Measurements from ENCODE around the gene OSBPL9. TPM values are rescaled to one million over a fixed set of nuclear protein-coding genes. Genes with fewer than 3 reads are reported as not detected.
A peak's percentile ranks its signal among the peaks of the same experiment; 100 is the strongest.
"Not testable (repeated sequence)": the region's sequence is repeated elsewhere in the genome, so short reads cannot be mapped to it uniquely, and the experiment has no call there.

Gene OSBPL9
- total and polyA plus RNA-seq, 4 experiments from 2014 or later, result 45.1 to 47.8 (median 46.1) TPM

DNA sequence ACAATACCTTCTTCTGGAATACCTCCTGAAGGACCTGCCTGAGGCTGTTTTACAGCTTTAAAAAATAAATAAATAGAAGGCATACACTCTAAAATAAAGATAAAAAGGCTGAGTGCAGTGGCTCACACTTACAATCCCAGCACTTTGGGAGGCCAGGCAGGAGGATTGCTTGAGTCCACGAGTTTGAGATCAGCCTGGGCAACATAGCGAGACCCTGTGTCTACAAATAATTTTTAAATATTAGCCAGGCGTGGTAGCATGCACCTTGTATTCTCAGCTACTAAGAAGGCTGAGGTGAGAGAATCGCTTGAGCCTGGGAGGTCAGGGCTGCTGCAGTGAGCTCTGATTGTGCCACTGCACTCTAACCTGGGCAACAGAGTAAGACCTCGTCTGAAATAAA, 75.0 kb downstream of the OSBPL9 start:
- no peaks in the 10 kb centered on the region for H3K9me3 ChIP-seq (ENCODE audit: control insufficient read depth in 1 of 2, low read length in 2 of 2)
- H3K36me3 ChIP-seq (ENCODE audit: insufficient read depth, low read length), result no peaks in the 10 kb centered on the region
- no peaks in the 10 kb centered on the region for H3K4me1 ChIP-seq (ENCODE audit: insufficient read depth, low read length)
- no peak overlapping the region for H3K27ac ChIP-seq (ENCODE audit: low read depth, low read length)
- H3K27me3 Mint-ChIP-seq, result no peaks in the 10 kb centered on the region
- no peak overlapping the region for H3K4me3 ChIP-seq (ENCODE audit: low read length in 2 of 2)
- no peaks in the 10 kb centered on the region for H3K9me3 Mint-ChIP-seq
- DNase-seq, result no peak
- H3K4me1 Mint-ChIP-seq, result peaks cover 4 to 15% (median 6%) of the 10 kb centered on the region in 4 donors
- no peak overlapping the region for H3K4me3 Mint-ChIP-seq
- no peaks in the 10 kb centered on the region for H3K36me3 Mint-ChIP-seq
- ChIA-PET CTCF (ENCODE audit: partially characterized antibody) (no interaction called here), POLR2A (ENCODE audit: partially characterized antibody) (no interaction called here)
- no peak overlapping the region for H3K27ac Mint-ChIP-seq
- H3K27me3 ChIP-seq (ENCODE audit: insufficient read depth, low read length), result no peaks in the 10 kb centered on the region
- intact Hi-C loops (cut with micrococcal nuclease), result no loop called here

- peaks cover 0 to 11% (median 4%) of the 10 kb centered on the region in 4 donors for H3K4me1 Mint-ChIP-seq
- DNase-seq, result no peak
- POLR2A ChIA-PET (ENCODE audit: partially characterized antibody), result no interaction called here
- Histone ChIP-seq H3K27ac (ENCODE audit: low read depth, low read length) (no peak overlapping the region), H3K4me3 (ENCODE audit: low read length in 2 of 2) (no peak overlapping the region), H3K9me3 (ENCODE audit: control insufficient read depth in 1 of 2, low read length in 2 of 2) (no peaks in the 10 kb centered on the region), H3K36me3 (ENCODE audit: insufficient read depth, low read length) (no peaks in the 10 kb centered on the region), H3K4me1 (ENCODE audit: insufficient read depth, low read length) (no peaks in the 10 kb centered on the region), H3K27me3 (ENCODE audit: insufficient read depth, low read length) (no peaks in the 10 kb centered on the region)
- no peak overlapping the region for H3K4me3 Mint-ChIP-seq
- no peaks in the 10 kb centered on the region for H3K27me3 Mint-ChIP-seq
- intact Hi-C loops (cut with micrococcal nuclease), result no loop called here
- H3K36me3 Mint-ChIP-seq, result no peaks in the 10 kb centered on the region
- CTCF ChIA-PET (ENCODE audit: partially characterized antibody), result no interaction called here
- H3K9me3 Mint-ChIP-seq, result no peaks in the 10 kb centered on the region
- H3K27ac Mint-ChIP-seq, result no peak overlapping the region
Observed at GRCh38 chr1:51693419-51694155, 76.7 kb downstream of the OSBPL9 start.

GRCh38 chr1:51697166-51697565, 80.3 kb downstream of the OSBPL9 start:
- H3K27ac Mint-ChIP-seq, result no peak overlapping the region
- no peaks in the 10 kb centered on the region for H3K36me3 ChIP-seq (ENCODE audit: insufficient read depth, low read length)

GRCh38 chr1:51699391-51699790, 82.5 kb downstream of the OSBPL9 start:
- CTCF ChIA-PET (ENCODE audit: partially characterized antibody), result interaction anchor here (0.9 kb wide), 1 partner anchor 68 kb away, joined by 3 read pairs; no protein-coding TSS in a partner anchor
- no peak overlapping the region for H3K4me3 ChIP-seq (ENCODE audit: low read length in 2 of 2)
- POLR2A ChIA-PET (ENCODE audit: partially characterized antibody), result no interaction called here
- H3K27me3 Mint-ChIP-seq, result no peaks in the 10 kb centered on the region
- H3K4me1 Mint-ChIP-seq, result peaks cover 4 to 7% (median 5%) of the 10 kb centered on the region in 4 donors
- H3K4me1 ChIP-seq (ENCODE audit: insufficient read depth, low read length), result no peaks in the 10 kb centered on the region
- H3K9me3 ChIP-seq (ENCODE audit: control insufficient read depth in 1 of 2, low read length in 2 of 2), result no peaks in the 10 kb centered on the region
- no peak for DNase-seq
- peak overlapping the region in 2 of 7 donors; percentile 0 to 9 for H3K27ac Mint-ChIP-seq
- H3K36me3 ChIP-seq (ENCODE audit: insufficient read depth, low read length), result no peaks in the 10 kb centered on the region
- H3K27me3 ChIP-seq (ENCODE audit: insufficient read depth, low read length), result no peaks in the 10 kb centered on the region
- no peak overlapping the region for H3K4me3 Mint-ChIP-seq
- peaks cover 0 to 5% (median 0%) of the 10 kb centered on the region in 8 donors for H3K9me3 Mint-ChIP-seq
- peaks cover 0 to 6% of the 10 kb centered on the region in 2 donors for H3K36me3 Mint-ChIP-seq
- intact Hi-C loops (cut with micrococcal nuclease), result no loop called here
- H3K27ac ChIP-seq (ENCODE audit: low read depth, low read length), result no peak overlapping the region

More at GRCh38 chr1:51697166-51697565, 80.3 kb downstream of the OSBPL9 start:
- no peaks in the 10 kb centered on the region for H3K27me3 Mint-ChIP-seq
- Histone ChIP-seq H3K4me3 (ENCODE audit: low read length in 2 of 2) (no peak overlapping the region), H3K27me3 (ENCODE audit: insufficient read depth, low read length) (no peaks in the 10 kb centered on the region), H3K4me1 (ENCODE audit: insufficient read depth, low read length) (no peaks in the 10 kb centered on the region), H3K27ac (ENCODE audit: low read depth, low read length) (no peak overlapping the region), H3K9me3 (ENCODE audit: control insufficient read depth in 1 of 2, low read length in 2 of 2) (no peaks in the 10 kb centered on the region)
- peaks cover 0 to 4% (median 0%) of the 10 kb centered on the region in 8 donors for H3K9me3 Mint-ChIP-seq
- ChIA-PET POLR2A (ENCODE audit: partially characterized antibody) (no interaction called here), CTCF (ENCODE audit: partially characterized antibody) (interaction anchor here (2.3 kb wide), 1 partner anchor 72 kb away, joined by 6 read pairs; no protein-coding TSS in a partner anchor)
- intact Hi-C loops (cut with micrococcal nuclease), result no loop called here
- no peak overlapping the region for H3K4me3 Mint-ChIP-seq
- H3K4me1 Mint-ChIP-seq, result peaks cover 4 to 7% (median 5%) of the 10 kb centered on the region in 4 donors
- H3K36me3 Mint-ChIP-seq, result peaks cover 0 to 6% of the 10 kb centered on the region in 2 donors
- DNase-seq, result no peak

DNA sequence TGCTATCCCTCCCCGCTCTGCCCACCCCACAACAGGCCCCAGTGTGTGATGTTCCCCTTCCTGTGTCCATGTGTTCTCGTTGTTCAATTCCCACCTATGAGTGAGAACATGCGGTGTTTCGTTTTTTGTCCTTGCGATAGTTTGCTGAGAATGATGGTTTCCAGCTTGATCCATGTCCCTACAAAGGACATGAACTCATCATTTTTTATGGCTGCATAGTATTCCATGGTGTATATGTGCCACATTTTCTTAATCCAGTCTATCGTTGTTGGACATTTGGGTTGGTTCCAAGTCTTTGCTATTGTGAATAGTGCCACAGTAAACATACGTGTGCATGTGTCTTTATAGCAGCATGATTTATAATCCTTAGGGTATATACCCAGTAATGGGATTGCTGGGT, 84.9 kb downstream of the OSBPL9 start:
- H3K9me3 Mint-ChIP-seq; POLR2A ChIA-PET (ENCODE audit: partially characterized antibody): not testable (repeated sequence)

DNA sequence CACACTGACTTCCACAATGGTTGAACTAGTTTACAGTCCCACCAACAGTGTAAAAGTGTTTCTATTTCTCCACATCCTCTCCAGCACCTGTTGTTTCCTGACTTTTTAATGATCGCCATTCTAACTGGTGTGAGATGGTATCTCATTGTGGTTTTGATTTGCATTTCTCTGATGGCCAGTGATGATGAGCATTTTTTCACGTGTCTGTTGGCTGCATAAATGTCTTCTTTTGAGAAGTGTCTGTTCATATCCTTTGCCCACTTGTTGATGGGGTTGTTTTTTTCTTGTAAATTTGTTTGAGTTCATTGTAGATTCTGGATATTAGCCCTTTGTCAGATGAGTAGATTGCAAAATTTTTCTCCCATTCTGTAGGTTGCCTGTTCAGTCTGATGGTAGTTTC, 85.3 kb downstream of the OSBPL9 start:
- H3K27me3 ChIP-seq (ENCODE audit: insufficient read depth, low read length); H3K27ac Mint-ChIP-seq; H3K27ac ChIP-seq (ENCODE audit: low read depth, low read length); H3K36me3 ChIP-seq (ENCODE audit: insufficient read depth, low read length); POLR2A ChIA-PET (ENCODE audit: partially characterized antibody); H3K9me3 ChIP-seq (ENCODE audit: control insufficient read depth in 1 of 2, low read length in 2 of 2); H3K4me3 ChIP-seq (ENCODE audit: low read length in 2 of 2); CTCF ChIA-PET (ENCODE audit: partially characterized antibody); H3K36me3 Mint-ChIP-seq; H3K27me3 Mint-ChIP-seq; H3K4me3 Mint-ChIP-seq; DNase-seq; H3K9me3 Mint-ChIP-seq; H3K4me1 ChIP-seq (ENCODE audit: insufficient read depth, low read length): not testable (repeated sequence)
- H3K4me1 Mint-ChIP-seq, result peaks cover 4 to 11% (median 6%) of the 10 kb centered on the region in 4 donors
- intact Hi-C loops (cut with micrococcal nuclease), result loop anchor here (10.0 kb wide), 1 partner anchor 57 kb away; no protein-coding TSS in a partner anchor

More for the DNA sequence above, 84.9 kb downstream of the OSBPL9 start:
- H3K27ac Mint-ChIP-seq; H3K9me3 ChIP-seq (ENCODE audit: control insufficient read depth in 1 of 2, low read length in 2 of 2); H3K36me3 ChIP-seq (ENCODE audit: insufficient read depth, low read length); H3K36me3 Mint-ChIP-seq; DNase-seq; H3K4me3 Mint-ChIP-seq; H3K4me3 ChIP-seq (ENCODE audit: low read length in 2 of 2); H3K4me1 ChIP-seq (ENCODE audit: insufficient read depth, low read length); H3K27me3 ChIP-seq (ENCODE audit: insufficient read depth, low read length); H3K27ac ChIP-seq (ENCODE audit: low read depth, low read length); CTCF ChIA-PET (ENCODE audit: partially characterized antibody); H3K27me3 Mint-ChIP-seq; H3K4me1 Mint-ChIP-seq: not testable (repeated sequence)
- intact Hi-C loops (cut with micrococcal nuclease), result loop anchor here (10.0 kb wide), 1 partner anchor 57 kb away; no protein-coding TSS in a partner anchor

DNA sequence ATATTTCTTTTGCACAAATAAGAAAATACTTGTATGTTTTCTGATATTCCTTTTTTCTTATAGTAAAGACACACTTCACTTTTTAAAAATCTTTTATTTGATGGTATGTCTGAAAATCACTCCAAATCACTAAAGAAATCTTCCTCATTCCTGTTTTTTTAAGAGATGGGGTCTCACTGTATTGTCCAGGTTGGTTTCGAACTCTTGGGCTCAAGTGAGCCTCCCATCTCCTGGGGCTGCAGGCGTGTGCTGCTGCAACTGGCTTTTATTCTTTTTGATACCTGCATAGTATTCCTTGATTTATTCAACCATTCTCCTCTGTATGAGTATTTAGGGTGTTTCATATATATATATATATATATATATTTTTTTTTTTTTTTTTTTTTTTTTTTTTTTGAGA, 88.1 kb downstream of the OSBPL9 start:
- POLR2A ChIA-PET (ENCODE audit: partially characterized antibody), result no interaction called here
- Mint-ChIP-seq H3K36me3 (peaks cover 0 to 6% of the 10 kb centered on the region in 2 donors), H3K9me3 (peaks cover 0 to 5% (median 0%) of the 10 kb centered on the region in 8 donors), H3K27ac (no peak overlapping the region), H3K4me1 (peaks cover 0 to 9% (median 4%) of the 10 kb centered on the region in 4 donors), H3K4me3 (no peak overlapping the region), H3K27me3 (no peaks in the 10 kb centered on the region)
- H3K4me3 ChIP-seq (ENCODE audit: low read length in 2 of 2), result no peak overlapping the region
- no peaks in the 10 kb centered on the region for H3K4me1 ChIP-seq (ENCODE audit: insufficient read depth, low read length)
- DNase-seq, result no peak
- H3K36me3 ChIP-seq (ENCODE audit: insufficient read depth, low read length), result no peaks in the 10 kb centered on the region
- no peak overlapping the region for H3K27ac ChIP-seq (ENCODE audit: low read depth, low read length)
- no peaks in the 10 kb centered on the region for H3K27me3 ChIP-seq (ENCODE audit: insufficient read depth, low read length)
- CTCF ChIA-PET (ENCODE audit: partially characterized antibody), result no interaction called here
- intact Hi-C loops (cut with micrococcal nuclease), result loop anchor here (10.0 kb wide), 1 partner anchor 60 kb away; no protein-coding TSS in a partner anchor
- H3K9me3 ChIP-seq (ENCODE audit: control insufficient read depth in 1 of 2, low read length in 2 of 2), result no peaks in the 10 kb centered on the region

Data from CD4-positive, alpha-beta memory T cell (primary cell).